ENCODE data around the gene ZNF417. TPM values are rescaled to one million over a fixed set of nuclear protein-coding genes. Genes with fewer than 3 reads are reported as not detected.
A peak's percentile ranks its signal among the peaks of the same experiment; 100 is the strongest.
"Not testable (repeated sequence)": the region's sequence is repeated elsewhere in the genome, so short reads cannot be mapped to it uniquely, and the experiment has no call there.

ZNF417 gene
- 26.6 TPM for polyA plus RNA-seq (2013, experiment 1 of 4)
- 30.0 TPM for polyA plus RNA-seq (2013, experiment 2 of 4)
- 13.3 TPM for polyA plus RNA-seq (2013, experiment 3 of 4)
- 20.7 TPM for polyA plus RNA-seq (2013, experiment 4 of 4)

DNA sequence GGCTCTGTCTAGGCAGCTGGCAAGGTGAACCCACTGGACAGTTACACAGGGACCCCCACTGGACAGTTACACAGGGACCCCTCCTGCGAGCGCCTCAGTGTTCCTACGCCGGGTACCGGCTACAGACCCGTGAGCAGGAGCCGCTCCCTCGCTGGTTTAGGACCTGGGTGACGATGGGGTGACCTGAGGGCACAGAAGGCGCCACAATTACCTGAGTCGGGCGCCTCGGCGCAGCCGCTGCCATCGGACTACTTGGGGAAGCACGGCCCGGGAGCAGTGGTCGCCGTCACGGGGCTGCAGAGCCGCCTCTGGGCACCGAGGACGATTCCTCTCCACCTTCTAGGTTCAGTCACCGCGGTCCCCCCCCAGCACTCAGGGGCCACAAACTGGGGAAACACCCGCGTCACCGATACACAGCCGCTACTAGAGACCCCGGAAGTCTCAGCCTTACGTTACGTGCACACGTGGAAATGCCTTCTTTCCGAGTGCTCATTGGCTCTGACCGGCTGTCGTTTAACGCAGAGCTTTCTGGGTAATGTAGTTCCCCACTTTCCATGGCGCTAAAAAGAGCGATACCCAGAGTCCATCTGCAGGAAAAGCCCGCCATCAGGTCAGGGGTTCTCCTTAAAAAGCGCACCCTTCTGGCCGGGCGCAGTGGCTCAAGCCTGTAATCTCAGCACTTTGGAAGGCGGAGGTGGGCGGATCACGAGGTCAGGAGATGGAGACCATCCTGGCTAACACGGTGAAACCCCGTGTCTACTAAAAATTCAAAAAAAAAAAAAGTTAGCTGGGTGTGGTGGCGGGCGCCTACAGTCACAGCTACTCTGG lies at the start of gene ZNF417:
Gene ZNF417, minus strand, starts transcription at position 425 of the 828 bp plus-strand sequence. Its CDS starts 181 bp downstream, at position 244.
- not testable (repeated sequence) for H3K27me3 ChIP-seq (ENCODE audit: control insufficient read depth, insufficient read depth, low read length, poor library complexity, severe bottlenecking); H3K9me3 ChIP-seq (ENCODE audit: control insufficient read depth, low read length); H3K4me1 ChIP-seq (ENCODE audit: control insufficient read depth, insufficient read depth, low read length)
- H3K27ac ChIP-seq (ENCODE audit: insufficient read depth, low read depth, low read length, poor library complexity, severe bottlenecking): peak within 1 kb of the TSS; percentile 60
- peak within 1 kb of the TSS; percentile 87 for H3K4me3 ChIP-seq (ENCODE audit: insufficient read depth, low read depth, low read length)
- 1% methylated on average over 51 of the region's 51 CpGs for WGBS, 2 experiments
- H3K36me3 ChIP-seq (ENCODE audit: control insufficient read depth, insufficient read depth, low read length): peaks cover 13% of the 10 kb centered on the region

DNA sequence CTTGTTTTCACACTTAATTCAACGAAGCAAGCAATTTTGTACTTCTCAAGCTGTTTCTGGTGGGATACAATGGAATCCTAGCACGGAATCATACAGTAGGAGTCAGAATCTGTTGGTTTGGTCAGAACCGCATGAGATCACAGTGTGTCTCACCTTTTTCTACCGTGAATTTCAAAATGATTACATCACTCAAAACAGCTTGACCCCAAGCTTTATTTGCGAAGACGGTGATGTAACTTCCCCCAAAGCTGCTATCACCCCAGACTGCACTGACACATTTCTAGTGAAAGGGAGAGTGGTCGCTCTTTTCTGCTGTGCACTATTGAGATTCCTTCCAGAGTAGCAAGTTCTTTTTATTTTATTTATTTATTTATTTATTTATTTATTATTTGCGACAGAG lies 48.4 kb upstream of the ZNF417 start:
- H3K4me3 ChIP-seq (ENCODE audit: insufficient read depth, low read depth, low read length): no peak overlapping the region
- no peaks in the 10 kb centered on the region for H3K4me1 ChIP-seq (ENCODE audit: control insufficient read depth, insufficient read depth, low read length)
- WGBS, 2 experiments: 83% methylated on average over 6 to 8 of the region's 8 CpGs
- H3K36me3 ChIP-seq (ENCODE audit: control insufficient read depth, insufficient read depth, low read length): no peaks in the 10 kb centered on the region
- H3K27me3 ChIP-seq (ENCODE audit: control insufficient read depth, insufficient read depth, low read length, poor library complexity, severe bottlenecking): no peaks in the 10 kb centered on the region
- peaks cover 5% of the 10 kb centered on the region for H3K9me3 ChIP-seq (ENCODE audit: control insufficient read depth, low read length)
- no peak overlapping the region for H3K27ac ChIP-seq (ENCODE audit: insufficient read depth, low read depth, low read length, poor library complexity, severe bottlenecking)

- Histone ChIP-seq H3K9me3 (ENCODE audit: control insufficient read depth, low read length) (peaks cover 6% of the 10 kb centered on the region), H3K4me3 (ENCODE audit: insufficient read depth, low read depth, low read length) (no peak overlapping the region), H3K27ac (ENCODE audit: insufficient read depth, low read depth, low read length, poor library complexity, severe bottlenecking) (no peak overlapping the region), H3K36me3 (ENCODE audit: control insufficient read depth, insufficient read depth, low read length) (no peaks in the 10 kb centered on the region), H3K4me1 (ENCODE audit: control insufficient read depth, insufficient read depth, low read length) (no peaks in the 10 kb centered on the region), H3K27me3 (ENCODE audit: control insufficient read depth, insufficient read depth, low read length, poor library complexity, severe bottlenecking) (no peaks in the 10 kb centered on the region)
- WGBS, 2 experiments: 50 to 75% methylated on average over 1 of the region's 1 CpG
Observed at GRCh38 chr19:57961785-57962184, 45.4 kb upstream of the ZNF417 start.

DNA sequence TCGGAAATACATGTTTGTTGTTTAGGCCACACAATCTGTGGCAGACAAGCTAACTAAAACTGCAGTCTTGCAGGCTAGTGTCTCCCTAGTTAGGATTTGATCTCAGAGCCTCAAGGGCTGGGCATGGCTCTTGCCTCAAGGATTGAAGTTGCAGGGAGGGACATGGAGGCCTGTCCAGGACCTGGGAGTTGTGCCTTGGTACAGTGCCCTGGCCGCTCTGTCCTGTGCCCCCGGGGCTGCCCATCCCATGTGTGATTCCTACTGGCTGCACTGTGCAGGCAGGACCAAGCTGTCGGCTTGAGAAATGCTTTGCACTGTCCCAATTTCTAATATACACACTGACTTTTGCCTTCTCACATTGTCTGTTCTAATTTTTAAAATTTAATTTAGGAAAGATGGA lies 38.6 kb upstream of the ZNF417 start:
- H3K9me3 ChIP-seq (ENCODE audit: control insufficient read depth, low read length): peaks cover 4% of the 10 kb centered on the region
- H3K27me3 ChIP-seq (ENCODE audit: control insufficient read depth, insufficient read depth, low read length, poor library complexity, severe bottlenecking): no peaks in the 10 kb centered on the region
- WGBS, 2 experiments: 85 to 92% methylated on average over 4 of the region's 4 CpGs
- H3K36me3 ChIP-seq (ENCODE audit: control insufficient read depth, insufficient read depth, low read length): no peaks in the 10 kb centered on the region
- H3K4me3 ChIP-seq (ENCODE audit: insufficient read depth, low read depth, low read length): no peak overlapping the region
- H3K27ac ChIP-seq (ENCODE audit: insufficient read depth, low read depth, low read length, poor library complexity, severe bottlenecking): no peak overlapping the region
- no peaks in the 10 kb centered on the region for H3K4me1 ChIP-seq (ENCODE audit: control insufficient read depth, insufficient read depth, low read length)

DNA sequence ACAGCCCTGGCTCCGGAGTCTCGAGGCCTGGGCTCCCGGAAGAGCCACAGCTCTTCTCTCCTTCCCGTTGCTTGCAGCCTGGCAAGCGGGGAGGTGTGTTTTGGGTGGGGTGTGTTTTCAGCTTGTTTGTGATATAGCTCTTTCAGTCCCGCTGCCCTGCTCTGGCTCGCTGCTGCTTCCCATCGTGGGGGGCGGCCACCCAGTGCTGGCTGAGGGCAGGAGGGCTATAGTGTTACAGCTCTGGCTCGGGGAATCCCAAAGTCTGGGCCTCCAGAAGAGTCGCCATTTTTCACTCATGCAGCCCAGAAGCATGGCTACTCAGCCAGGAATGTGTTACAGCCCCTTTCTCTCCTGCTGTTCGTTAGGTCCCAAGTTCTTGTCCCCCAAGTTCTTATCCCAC lies 33.3 kb upstream of the ZNF417 start:
- no peak overlapping the region for H3K4me3 ChIP-seq (ENCODE audit: insufficient read depth, low read depth, low read length)
- H3K9me3 ChIP-seq (ENCODE audit: control insufficient read depth, low read length): no peaks in the 10 kb centered on the region
- whole genome bisulfite sequencing, 2 experiments: 88 to 90% methylated on average over 12 of the region's 12 CpGs
- H3K4me1 ChIP-seq (ENCODE audit: control insufficient read depth, insufficient read depth, low read length): no peaks in the 10 kb centered on the region
- H3K36me3 ChIP-seq (ENCODE audit: control insufficient read depth, insufficient read depth, low read length): no peaks in the 10 kb centered on the region
- no peak overlapping the region for H3K27ac ChIP-seq (ENCODE audit: insufficient read depth, low read depth, low read length, poor library complexity, severe bottlenecking)
- no peaks in the 10 kb centered on the region for H3K27me3 ChIP-seq (ENCODE audit: control insufficient read depth, insufficient read depth, low read length, poor library complexity, severe bottlenecking)

DNA sequence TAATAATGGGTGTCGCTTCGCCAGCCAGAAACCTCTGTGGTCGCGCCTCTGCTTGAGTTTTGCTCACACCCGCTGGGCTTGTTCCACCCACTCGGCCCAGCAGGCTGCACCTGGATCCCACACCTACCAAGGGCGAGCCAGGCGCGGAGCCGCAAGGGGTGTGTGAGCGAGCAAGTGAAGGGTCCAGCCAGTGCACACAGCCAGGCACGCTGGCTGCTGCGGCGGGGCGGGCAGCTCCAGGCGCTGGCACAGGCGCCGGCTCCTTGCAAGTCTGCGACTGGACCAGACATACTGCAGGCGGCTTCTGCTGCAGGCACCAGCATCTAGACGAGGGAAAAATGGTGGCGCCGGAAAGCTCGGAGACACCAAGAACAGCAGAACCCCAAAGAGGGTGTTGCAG lies 32.9 kb upstream of the ZNF417 start:
- H3K27me3 ChIP-seq (ENCODE audit: control insufficient read depth, insufficient read depth, low read length, poor library complexity, severe bottlenecking): no peaks in the 10 kb centered on the region
- no peaks in the 10 kb centered on the region for H3K9me3 ChIP-seq (ENCODE audit: control insufficient read depth, low read length)

DNA sequence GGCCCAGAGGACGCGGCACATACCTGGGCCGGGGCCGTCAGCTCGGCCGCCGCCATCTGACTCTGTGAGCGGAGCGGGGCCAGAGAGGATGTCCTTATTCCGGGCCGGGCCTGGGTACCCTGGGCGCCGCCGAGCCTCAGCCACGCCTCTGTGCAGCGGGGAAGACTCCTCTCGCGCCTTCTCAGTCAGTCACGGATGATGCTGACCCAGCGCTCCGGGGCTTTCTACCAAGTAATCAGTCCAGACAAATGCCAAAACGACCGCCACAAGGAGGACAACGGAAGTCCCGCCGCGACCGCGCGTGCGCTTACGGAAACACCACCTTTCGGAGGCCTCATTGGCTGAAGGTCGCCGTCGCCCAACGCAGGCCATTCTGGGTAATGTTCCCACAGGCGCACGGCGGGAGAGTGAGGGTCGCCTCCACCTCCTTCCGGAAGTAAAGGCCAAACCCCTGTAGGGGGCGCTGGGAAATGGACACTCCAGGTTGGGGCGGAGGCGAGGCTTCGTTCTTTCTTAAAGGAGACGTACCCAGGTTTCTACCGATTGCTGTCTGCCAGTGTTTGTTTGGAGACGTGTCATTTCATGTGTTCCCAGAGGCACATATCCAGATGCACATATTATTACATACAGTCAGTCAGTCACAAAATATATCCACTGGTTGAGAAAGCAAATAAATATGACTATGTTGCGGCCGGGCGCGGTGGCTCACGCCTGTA lies 31.2 kb upstream of the ZNF417 start, which contains the start of gene ZNF256:
Gene ZNF256, minus strand, starts transcription at position 288 of the 716 bp plus-strand sequence. Its CDS starts 232 bp downstream, at position 56.
- Histone ChIP-seq H3K36me3 (ENCODE audit: control insufficient read depth, insufficient read depth, low read length) (peaks cover 8% of the 10 kb centered on the region), H3K9me3 (ENCODE audit: control insufficient read depth, low read length) (no peaks in the 10 kb centered on the region), H3K4me3 (ENCODE audit: insufficient read depth, low read depth, low read length) (peak within 1 kb of the TSS; percentile 93), H3K27ac (ENCODE audit: insufficient read depth, low read depth, low read length, poor library complexity, severe bottlenecking) (peak within 1 kb of the TSS; percentile 67), H3K27me3 (ENCODE audit: control insufficient read depth, insufficient read depth, low read length, poor library complexity, severe bottlenecking) (no peaks in the 10 kb centered on the region), H3K4me1 (ENCODE audit: control insufficient read depth, insufficient read depth, low read length) (no peaks in the 10 kb centered on the region)
- WGBS, 2 experiments: 9% methylated on average over 54 of the region's 54 CpGs

More for the DNA sequence above, 32.9 kb upstream of the ZNF417 start:
- 93 to 94% methylated on average over 24 of the region's 24 CpGs for WGBS, 2 experiments
- H3K27ac ChIP-seq (ENCODE audit: insufficient read depth, low read depth, low read length, poor library complexity, severe bottlenecking): no peak overlapping the region
- no peak overlapping the region for H3K4me3 ChIP-seq (ENCODE audit: insufficient read depth, low read depth, low read length)
- H3K36me3 ChIP-seq (ENCODE audit: control insufficient read depth, insufficient read depth, low read length): no peaks in the 10 kb centered on the region
- H3K4me1 ChIP-seq (ENCODE audit: control insufficient read depth, insufficient read depth, low read length): no peaks in the 10 kb centered on the region

GRCh38 chr19:57947088-57947418 lies 30.7 kb upstream of the ZNF417 start:
- H3K27me3 ChIP-seq (ENCODE audit: control insufficient read depth, insufficient read depth, low read length, poor library complexity, severe bottlenecking): no peaks in the 10 kb centered on the region
- WGBS, 2 experiments: 1 to 2% methylated on average over 18 of the region's 18 CpGs

DNA sequence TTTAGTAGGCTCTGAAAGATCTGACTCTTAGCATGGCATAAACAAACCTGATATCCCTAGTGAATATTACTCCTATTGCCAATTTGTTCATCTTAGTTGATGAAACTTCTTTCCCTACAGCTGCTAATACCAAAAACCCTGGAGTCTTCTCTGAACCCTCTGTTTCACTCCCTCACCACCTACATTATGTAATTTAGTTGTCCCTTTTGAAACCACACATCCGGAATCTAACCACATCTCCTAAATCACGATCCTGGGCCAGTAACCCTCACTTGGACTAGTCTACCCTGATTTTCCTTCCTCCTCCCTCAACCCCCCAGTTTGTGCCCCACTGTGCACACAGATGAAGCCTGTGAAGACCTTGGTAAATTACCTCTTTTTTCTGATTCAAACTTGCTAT lies 29.9 kb upstream of the ZNF417 start:
- Histone ChIP-seq H3K27ac (ENCODE audit: insufficient read depth, low read depth, low read length, poor library complexity, severe bottlenecking) (no peak overlapping the region), H3K4me1 (ENCODE audit: control insufficient read depth, insufficient read depth, low read length) (no peaks in the 10 kb centered on the region), H3K9me3 (ENCODE audit: control insufficient read depth, low read length) (no peaks in the 10 kb centered on the region), H3K27me3 (ENCODE audit: control insufficient read depth, insufficient read depth, low read length, poor library complexity, severe bottlenecking) (no peaks in the 10 kb centered on the region), H3K36me3 (ENCODE audit: control insufficient read depth, insufficient read depth, low read length) (peaks cover 20% of the 10 kb centered on the region), H3K4me3 (ENCODE audit: insufficient read depth, low read depth, low read length) (peak overlapping the region; percentile 93)
- 84 to 92% methylated on average over 2 of the region's 2 CpGs for WGBS, 2 experiments

More at GRCh38 chr19:57947088-57947418, 30.7 kb upstream of the ZNF417 start:
- Histone ChIP-seq H3K4me3 (ENCODE audit: insufficient read depth, low read depth, low read length) (peak overlapping the region; percentile 93), H3K36me3 (ENCODE audit: control insufficient read depth, insufficient read depth, low read length) (peaks cover 14% of the 10 kb centered on the region), H3K9me3 (ENCODE audit: control insufficient read depth, low read length) (no peaks in the 10 kb centered on the region), H3K27ac (ENCODE audit: insufficient read depth, low read depth, low read length, poor library complexity, severe bottlenecking) (peak overlapping the region; percentile 67), H3K4me1 (ENCODE audit: control insufficient read depth, insufficient read depth, low read length) (no peaks in the 10 kb centered on the region)

GRCh38 chr19:57941593-57941992 lies 25.2 kb upstream of the ZNF417 start:
- Histone ChIP-seq H3K9me3 (ENCODE audit: control insufficient read depth, low read length) (no peaks in the 10 kb centered on the region), H3K4me1 (ENCODE audit: control insufficient read depth, insufficient read depth, low read length) (no peaks in the 10 kb centered on the region), H3K4me3 (ENCODE audit: insufficient read depth, low read depth, low read length) (no peak overlapping the region), H3K27me3 (ENCODE audit: control insufficient read depth, insufficient read depth, low read length, poor library complexity, severe bottlenecking) (no peaks in the 10 kb centered on the region), H3K27ac (ENCODE audit: insufficient read depth, low read depth, low read length, poor library complexity, severe bottlenecking) (no peak overlapping the region), H3K36me3 (ENCODE audit: control insufficient read depth, insufficient read depth, low read length) (peaks cover 27% of the 10 kb centered on the region)
- 95 to 97% methylated on average over 3 of the region's 3 CpGs for WGBS, 2 experiments

All from ectodermal cell (in vitro differentiated cells).